WTC11 (cell line): ENCODE data around the gene CCDC57. TPM values are rescaled to one million over a fixed set of nuclear protein-coding genes. Genes with fewer than 3 reads are reported as not detected.

Experiments
- ATAC-seq: fragments of 200-7000 bp; cut with Tn5 transposase; 2 replicates; pipeline ENCODE4 v1.10.0; 2021; ENCODE audit warnings: mild to moderate bottlenecking, moderate library complexity
- CTCF ChIA-PET: fragments of 300-600 bp; sonication (Branson Sonifier 250); formaldehyde crosslinking; loops from one replicate; lab custom pipeline; 2021; ENCODE audit warnings: antibody characterized with exemption; lab: Charles Lee
- POLR2A ChIA-PET: fragments of 350-600 bp; sonication (Branson Sonifier 250); formaldehyde crosslinking; loops from one replicate; lab custom pipeline; 2021; ENCODE audit warnings: antibody characterized with exemption; lab: Charles Lee
- DNase-seq: peaks from one replicate; pipeline ENCODE4 v3.0.0; 2021; ENCODE audit warnings: low spot score
- H3K27ac Mint-ChIP-seq: 2 replicates; pipeline ENCODE4 v1.8.0; 2021; ENCODE audit warnings: mixed read lengths
- H3K27me3 Mint-ChIP-seq: 2 replicates; pipeline ENCODE4 v1.8.0; 2021; ENCODE audit warnings: low read depth, mild to moderate bottlenecking, moderate library complexity, mixed read lengths
- H3K36me3 Mint-ChIP-seq: 2 replicates; pipeline ENCODE4 v1.8.0; 2021; ENCODE audit warnings: mixed read lengths
- H3K4me1 Mint-ChIP-seq: 2 replicates; pipeline ENCODE4 v1.8.0; 2022; ENCODE audit warnings: mixed read lengths
- H3K4me3 Mint-ChIP-seq: 2 replicates; pipeline ENCODE4 v1.8.0; 2021; ENCODE audit warnings: mild to moderate bottlenecking, moderate library complexity, mixed read lengths
- H3K9me3 Mint-ChIP-seq: 2 replicates; pipeline ENCODE4 v1.8.0; 2021; ENCODE audit warnings: mixed read lengths
- CREM ChIP-seq: sonication (generic); formaldehyde crosslinking; IDR thresholded peaks from 2 replicates; pipeline ENCODE4 v1.8.1; 2022; ENCODE audit warnings: mild to moderate bottlenecking, missing genetic modification reagents, moderate library complexity
- E2F5 ChIP-seq: sonication (generic); formaldehyde crosslinking; IDR thresholded peaks from 2 replicates; pipeline ENCODE4 v1.8.1; 2022; ENCODE audit warnings: mild to moderate bottlenecking, moderate library complexity, missing genetic modification reagents
- ESRRA ChIP-seq: sonication (generic); formaldehyde crosslinking; IDR thresholded peaks from 2 replicates; pipeline ENCODE4 v1.8.1; 2022; ENCODE audit warnings: mild to moderate bottlenecking, missing genetic modification reagents, borderline replicate concordance
- GTF2I ChIP-seq: fragments of 250-450 bp; sonication (Bioruptor Pico); conservative IDR thresholded peaks from 2 replicates; pipeline ENCODE4 v1.4.0; 2021; ENCODE audit warnings: mild to moderate bottlenecking
- JAZF1 ChIP-seq: fragments of 250-450 bp; sonication (Bioruptor Pico); IDR thresholded peaks from 2 replicates; pipeline ENCODE4 v1.9.0; 2021; ENCODE audit warnings: moderate library complexity, mild to moderate bottlenecking, inconsistent platforms
- KAT7 ChIP-seq: sonication (generic); formaldehyde crosslinking; IDR thresholded peaks from 2 replicates; pipeline ENCODE4 v1.8.1; 2023; ENCODE audit warnings: missing genetic modification reagents, mild to moderate bottlenecking, borderline replicate concordance
- MLX ChIP-seq: sonication (generic); formaldehyde crosslinking; IDR thresholded peaks from 2 replicates; pipeline ENCODE4 v1.8.1; 2023; ENCODE audit warnings: mild to moderate bottlenecking, missing genetic modification reagents, moderate library complexity
- MXD4 ChIP-seq: fragments of 250-450 bp; sonication (Bioruptor Pico); IDR thresholded peaks from 2 replicates; pipeline ENCODE4 v1.8.0; 2021; ENCODE audit warnings: mild to moderate bottlenecking, moderate library complexity, borderline replicate concordance
- NFATC4 ChIP-seq: fragments of 250-450 bp; sonication (Bioruptor Pico); IDR thresholded peaks from 2 replicates; pipeline ENCODE4 v1.9.0; 2021; ENCODE audit warnings: mild to moderate bottlenecking
- TEAD4 ChIP-seq: sonication (generic); formaldehyde crosslinking; IDR thresholded peaks from 2 replicates; pipeline ENCODE4 v1.8.0; 2022; ENCODE audit warnings: mild to moderate bottlenecking, missing genetic modification reagents
- USF2 ChIP-seq: sonication (generic); formaldehyde crosslinking; IDR thresholded peaks from 2 replicates; pipeline ENCODE4 v1.8.1; 2023; ENCODE audit warnings: mild to moderate bottlenecking, missing genetic modification reagents, moderate library complexity
- ZNF532 ChIP-seq: fragments of 250-450 bp; sonication (Bioruptor Pico); IDR thresholded peaks from 2 replicates; pipeline ENCODE4 v1.9.0; 2021; ENCODE audit warnings: mild to moderate bottlenecking, borderline replicate concordance
- total RNA-seq: library from RNA; stranded (reverse); gene quantifications from 3 replicates; pipeline ENCODE4 v1.2.3, GENCODE V29; 2021
- TF ChIP-seq, protein P1 (sequence below): sonication (generic); formaldehyde crosslinking; IDR thresholded peaks from 2 replicates; pipeline ENCODE4 v1.8.1; 2022; ENCODE audit warnings: low read depth, mild to moderate bottlenecking, moderate library complexity, missing genetic modification reagents, borderline replicate concordance
- TF ChIP-seq, protein P2 (sequence below): sonication (generic); formaldehyde crosslinking; IDR thresholded peaks from 2 replicates; pipeline ENCODE4 v1.8.1; 2023; ENCODE audit warnings: mild to moderate bottlenecking, moderate library complexity, missing genetic modification reagents
- TF ChIP-seq, protein P3 (sequence below): fragments of 250-450 bp; sonication (Bioruptor Pico); IDR thresholded peaks from 2 replicates; pipeline ENCODE4 v1.9.0; 2021; ENCODE audit warnings: mild to moderate bottlenecking
- TF ChIP-seq, protein P4 (sequence below): fragments of 250-450 bp; sonication (Bioruptor Pico); IDR thresholded peaks from 2 replicates; pipeline ENCODE4 v2.1.2; 2022; ENCODE audit warnings: mild to moderate bottlenecking, moderate library complexity

Gene CCDC57
- total RNA-seq, 1 experiment from 2014 or later = 20.0 TPM

- TF ChIP-seq USF2 (peak; percentile 31; the same call in 1 of the 2 replicates), TEAD4 (CRISPR knock-in tag) (no peak), KAT7 (CRISPR knock-in tag) (0 out of 2 replicates have a peak, but pooled peaks have one; percentile 92), GTF2I (CRISPR knock-in tag) (no peak)
- TF ChIP-seq, protein P1, sequence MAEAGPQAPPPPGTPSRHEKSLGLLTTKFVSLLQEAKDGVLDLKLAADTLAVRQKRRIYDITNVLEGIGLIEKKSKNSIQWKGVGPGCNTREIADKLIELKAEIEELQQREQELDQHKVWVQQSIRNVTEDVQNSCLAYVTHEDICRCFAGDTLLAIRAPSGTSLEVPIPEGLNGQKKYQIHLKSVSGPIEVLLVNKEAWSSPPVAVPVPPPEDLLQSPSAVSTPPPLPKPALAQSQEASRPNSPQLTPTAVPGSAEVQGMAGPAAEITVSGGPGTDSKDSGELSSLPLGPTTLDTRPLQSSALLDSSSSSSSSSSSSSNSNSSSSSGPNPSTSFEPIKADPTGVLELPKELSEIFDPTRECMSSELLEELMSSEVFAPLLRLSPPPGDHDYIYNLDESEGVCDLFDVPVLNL (CRISPR knock-in tag) = 0 out of 2 replicates have a peak, but pooled peaks have one; percentile 43
Measured at GRCh38 chr17:82065638-82066303, 146.9 kb downstream of the CCDC57 start, which contains the start of gene DUS1L (continued).

DNA sequence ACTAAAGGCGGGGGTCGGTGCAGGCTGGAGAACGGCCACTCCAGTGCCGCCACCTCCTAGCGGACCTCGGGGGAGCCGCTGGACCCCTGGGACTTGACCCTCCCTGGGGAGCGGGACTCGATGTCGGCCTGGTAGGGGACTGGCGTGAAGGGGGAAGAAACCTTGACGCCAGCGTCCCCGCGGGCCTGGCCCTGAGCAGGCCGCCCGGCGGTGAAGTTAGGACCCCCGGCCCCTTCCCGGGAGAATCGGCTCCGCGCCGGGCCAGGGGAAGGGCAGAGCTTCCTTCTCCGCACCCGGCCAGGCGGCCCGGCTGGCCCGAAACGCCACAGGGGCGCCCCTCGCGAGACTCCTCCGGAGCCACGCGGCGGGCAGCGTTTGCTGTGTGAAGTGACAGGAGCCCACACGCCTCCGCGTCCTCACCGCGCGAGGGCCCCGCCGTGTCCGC, 147.4 kb downstream of the CCDC57 start:
- no peak for DNase-seq
- H3K9me3 Mint-ChIP-seq = no peaks in the 10 kb centered on the region
- H3K36me3 Mint-ChIP-seq = peaks cover under 1% of the 10 kb centered on the region; the same call in 1 of the 2 replicates
- POLR2A ChIA-PET = no interaction called here
- H3K4me1 Mint-ChIP-seq = 0 out of 2 replicates have a peak, but pooled peaks cover 2% of the 10 kb centered on the region
- CTCF ChIA-PET = interaction anchor here (1.4 to 3.4 kb wide), 3 partner anchors 28 to 89 kb away, joined by 5 to 9 read pairs (median 7); partner anchors contain the start of gene DCXR
- peaks cover under 1% of the 10 kb centered on the region; the same call in 1 of the 2 replicates for H3K27me3 Mint-ChIP-seq
- peak overlapping the region; percentile 67 for H3K4me3 Mint-ChIP-seq
- peak; percentile 8; the same call in 1 of the 2 replicates for ATAC-seq
- H3K27ac Mint-ChIP-seq = no peak overlapping the region
- TF ChIP-seq MXD4 (CRISPR knock-in tag) (no peak), E2F5 (CRISPR knock-in tag) (0 out of 2 replicates have a peak, but pooled peaks have one; percentile 9), JAZF1 (CRISPR knock-in tag) (no peak), NFATC4 (CRISPR knock-in tag) (no peak), MLX (CRISPR knock-in tag) (no peak), CREM (CRISPR knock-in tag) (0 out of 2 replicates have a peak, but pooled peaks have one; percentile 6), ZNF532 (no peak), ESRRA (CRISPR knock-in tag) (no peak)
- TF ChIP-seq, protein P2, sequence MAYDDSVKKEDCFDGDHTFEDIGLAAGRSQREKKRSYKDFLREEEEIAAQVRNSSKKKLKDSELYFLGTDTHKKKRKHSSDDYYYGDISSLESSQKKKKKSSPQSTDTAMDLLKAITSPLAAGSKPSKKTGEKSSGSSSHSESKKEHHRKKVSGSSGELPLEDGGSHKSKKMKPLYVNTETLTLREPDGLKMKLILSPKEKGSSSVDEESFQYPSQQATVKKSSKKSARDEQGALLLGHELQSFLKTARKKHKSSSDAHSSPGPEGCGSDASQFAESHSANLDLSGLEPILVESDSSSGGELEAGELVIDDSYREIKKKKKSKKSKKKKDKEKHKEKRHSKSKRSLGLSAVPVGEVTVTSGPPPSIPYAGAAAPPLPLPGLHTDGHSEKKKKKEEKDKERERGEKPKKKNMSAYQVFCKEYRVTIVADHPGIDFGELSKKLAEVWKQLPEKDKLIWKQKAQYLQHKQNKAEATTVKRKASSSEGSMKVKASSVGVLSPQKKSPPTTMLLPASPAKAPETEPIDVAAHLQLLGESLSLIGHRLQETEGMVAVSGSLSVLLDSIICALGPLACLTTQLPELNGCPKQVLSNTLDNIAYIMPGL = 0 out of 2 replicates have a peak, but pooled peaks have one; percentile 11
- TF ChIP-seq, protein P3, sequence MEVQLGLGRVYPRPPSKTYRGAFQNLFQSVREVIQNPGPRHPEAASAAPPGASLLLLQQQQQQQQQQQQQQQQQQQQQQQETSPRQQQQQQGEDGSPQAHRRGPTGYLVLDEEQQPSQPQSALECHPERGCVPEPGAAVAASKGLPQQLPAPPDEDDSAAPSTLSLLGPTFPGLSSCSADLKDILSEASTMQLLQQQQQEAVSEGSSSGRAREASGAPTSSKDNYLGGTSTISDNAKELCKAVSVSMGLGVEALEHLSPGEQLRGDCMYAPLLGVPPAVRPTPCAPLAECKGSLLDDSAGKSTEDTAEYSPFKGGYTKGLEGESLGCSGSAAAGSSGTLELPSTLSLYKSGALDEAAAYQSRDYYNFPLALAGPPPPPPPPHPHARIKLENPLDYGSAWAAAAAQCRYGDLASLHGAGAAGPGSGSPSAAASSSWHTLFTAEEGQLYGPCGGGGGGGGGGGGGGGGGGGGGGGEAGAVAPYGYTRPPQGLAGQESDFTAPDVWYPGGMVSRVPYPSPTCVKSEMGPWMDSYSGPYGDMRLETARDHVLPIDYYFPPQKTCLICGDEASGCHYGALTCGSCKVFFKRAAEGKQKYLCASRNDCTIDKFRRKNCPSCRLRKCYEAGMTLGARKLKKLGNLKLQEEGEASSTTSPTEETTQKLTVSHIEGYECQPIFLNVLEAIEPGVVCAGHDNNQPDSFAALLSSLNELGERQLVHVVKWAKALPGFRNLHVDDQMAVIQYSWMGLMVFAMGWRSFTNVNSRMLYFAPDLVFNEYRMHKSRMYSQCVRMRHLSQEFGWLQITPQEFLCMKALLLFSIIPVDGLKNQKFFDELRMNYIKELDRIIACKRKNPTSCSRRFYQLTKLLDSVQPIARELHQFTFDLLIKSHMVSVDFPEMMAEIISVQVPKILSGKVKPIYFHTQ = no peak
- TF ChIP-seq, protein P4, sequence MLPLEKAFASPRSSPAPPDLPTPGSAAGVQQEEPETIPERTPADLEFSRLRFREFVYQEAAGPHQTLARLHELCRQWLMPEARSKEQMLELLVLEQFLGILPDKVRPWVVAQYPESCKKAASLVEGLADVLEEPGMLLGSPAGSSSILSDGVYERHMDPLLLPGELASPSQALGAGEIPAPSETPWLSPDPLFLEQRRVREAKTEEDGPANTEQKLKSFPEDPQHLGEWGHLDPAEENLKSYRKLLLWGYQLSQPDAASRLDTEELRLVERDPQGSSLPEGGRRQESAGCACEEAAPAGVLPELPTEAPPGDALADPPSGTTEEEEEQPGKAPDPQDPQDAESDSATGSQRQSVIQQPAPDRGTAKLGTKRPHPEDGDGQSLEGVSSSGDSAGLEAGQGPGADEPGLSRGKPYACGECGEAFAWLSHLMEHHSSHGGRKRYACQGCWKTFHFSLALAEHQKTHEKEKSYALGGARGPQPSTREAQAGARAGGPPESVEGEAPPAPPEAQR (CRISPR knock-in tag) = no peak
